MG63 (cell line): ENCODE results near the gene PCCA. TPM values are rescaled to one million over a fixed set of nuclear protein-coding genes. Genes with fewer than 3 reads are reported as not detected.
"Not testable (repeated sequence)": the region's sequence is repeated elsewhere in the genome, so short reads cannot be mapped to it uniquely, and the experiment has no call there.

ENCODE experiments used
- DNase-seq: peaks from one replicate; pipeline ENCODE4 v3.0.0-alpha.2; 2020
- H3K27me3 ChIP-seq: fragments of 250-450 bp; sonication (Bioruptor Pico); 2 replicates; pipeline ENCODE4 v1.5.1; 2020; ENCODE audit warnings: mild to moderate bottlenecking, moderate library complexity
- H3K36me3 ChIP-seq: fragments of 250-450 bp; sonication (Bioruptor Pico); 2 replicates; pipeline ENCODE4 v1.5.1; 2020; ENCODE audit warnings: mild to moderate bottlenecking, moderate library complexity
- H3K4me3 ChIP-seq: fragments of 250-450 bp; sonication (Bioruptor Pico); 2 replicates; pipeline ENCODE4 v1.5.1; 2020; ENCODE audit warnings: mild to moderate bottlenecking, moderate library complexity
- H3K9me3 ChIP-seq: fragments of 250-450 bp; sonication (Bioruptor Pico); 2 replicates; pipeline ENCODE4 v1.5.1; 2020; ENCODE audit warnings: mild to moderate bottlenecking, moderate library complexity
- total RNA-seq: library from RNA; depleted of rRNA; stranded (reverse); fragments of >200 nt; shearing (Covaris generic); gene quantifications from 2 replicates; pipeline ENCODE4 v1.2.3, GENCODE V29; 2014; ENCODE audit warnings: low replicate concordance; rRNA removed

PCCA gene
- total RNA-seq, 1 experiment from 2014 or later = 3.1 TPM

- H3K9me3 ChIP-seq = no peaks in the 10 kb centered on the region
- no peaks in the 10 kb centered on the region for H3K27me3 ChIP-seq
- no peak overlapping the region for H3K4me3 ChIP-seq
- peak; percentile 55 for DNase-seq
- H3K36me3 ChIP-seq = no peaks in the 10 kb centered on the region
Observed at GRCh38 chr13:100573121-100573520, 484.2 kb downstream of the PCCA start.

- not testable (repeated sequence) for H3K4me3 ChIP-seq, DNase-seq, H3K36me3 ChIP-seq, H3K27me3 ChIP-seq, H3K9me3 ChIP-seq
Observed at GRCh38 chr13:100577239-100577638, 488.3 kb downstream of the PCCA start.

Other genes starting within 250 kb of the PCCA start
- gene ZIC5, start 117.3 kb upstream of the PCCA start, total RNA-seq = 1.8 and 2.9 TPM in 2 replicates
- 3.7 and 5.2 TPM in 2 replicates for gene ZIC2, start 107.3 kb upstream of the PCCA start, total RNA-seq